Uterus (tissue), 4 donors: ENCODE measurements around the gene ARHGAP19. TPM values are rescaled to one million over a fixed set of nuclear protein-coding genes. Genes with fewer than 3 reads are reported as not detected.

Source experiments
- DNase-seq, 2 donors: peaks; one replicate each; pipeline ENCODE4 v3.0.0-alpha.2; 2019 to 2020
- H3K27ac ChIP-seq, 2 donors: fragments of 200-600 bp; sonication (generic); 1 replicate in 1 of 2; 2 replicates in 1 of 2; pipeline ENCODE4 v1.5.1; 2016 to 2018
- H3K27me3 ChIP-seq, 2 donors: fragments of 200-600 bp; sonication (generic); one replicate each; pipeline ENCODE4 v1.5.1; 2018 to 2019; ENCODE audit warnings: control low read depth in 1 of 2
- H3K36me3 ChIP-seq, 2 donors: fragments of 200-600 bp; sonication (generic); one replicate each; pipeline ENCODE4 v1.5.1; 2019; ENCODE audit warnings: control low read depth in 1 of 2
- H3K4me1 ChIP-seq, 2 donors: fragments of 200-600 bp; sonication (generic); one replicate each; pipeline ENCODE4 v1.5.1; 2018 to 2019; ENCODE audit warnings: control low read depth in 1 of 2
- H3K4me3 ChIP-seq, 2 donors: fragments of 200-600 bp; sonication (generic); 1 replicate in 1 of 2; 2 replicates in 1 of 2; pipeline ENCODE4 v1.5.1; 2018 to 2019; ENCODE audit warnings: mild to moderate bottlenecking in 1 of 2
- H3K9me3 ChIP-seq, 2 donors: fragments of 200-600 bp; sonication (generic); one replicate each; pipeline ENCODE4 v1.5.1; 2019; ENCODE audit warnings: control low read depth in 1 of 2
- POLR2A ChIP-seq, 2 donors: fragments of 450-650 bp; IDR thresholded peaks; one replicate each; pipeline ENCODE4 v1.6.1; 2016; ENCODE audit warnings: antibody characterized with exemption in 2 of 2, mild to moderate bottlenecking in 1 of 2, moderate library complexity in 1 of 2
- intact Hi-C: fragments of 100-400 bp; cut with DNase I; formaldehyde crosslinking; loops from one replicate; pipeline ENCODE4 v1.15.1; 2023; ENCODE audit warnings: low total_unique reads
- total RNA-seq, 4 donors: library from RNA; depleted of rRNA in 3 of 4; stranded (reverse); fragments of >200 nt in 3 of 4; gene quantifications; one replicate each; pipeline versions ENCODE4 v1.1.0 to v1.2.4, GENCODE V29; 2014 to 2023
- TF ChIP-seq, protein P1 (sequence below), 4 experiments: fragments of 200-600 bp in 2 of 4; fragments of 450-650 bp in 2 of 4; sonication (generic) in 2 of 4; IDR thresholded peaks; one replicate each; pipeline ENCODE4 v1.5.1; 2016 to 2019; ENCODE audit warnings: antibody characterized with exemption in 4 of 4, mild to moderate bottlenecking in 2 of 4, moderate library complexity in 1 of 4
- donor health status: DM: yes; HTN: yes; CAD: no.

Gene ARHGAP19, protein sequence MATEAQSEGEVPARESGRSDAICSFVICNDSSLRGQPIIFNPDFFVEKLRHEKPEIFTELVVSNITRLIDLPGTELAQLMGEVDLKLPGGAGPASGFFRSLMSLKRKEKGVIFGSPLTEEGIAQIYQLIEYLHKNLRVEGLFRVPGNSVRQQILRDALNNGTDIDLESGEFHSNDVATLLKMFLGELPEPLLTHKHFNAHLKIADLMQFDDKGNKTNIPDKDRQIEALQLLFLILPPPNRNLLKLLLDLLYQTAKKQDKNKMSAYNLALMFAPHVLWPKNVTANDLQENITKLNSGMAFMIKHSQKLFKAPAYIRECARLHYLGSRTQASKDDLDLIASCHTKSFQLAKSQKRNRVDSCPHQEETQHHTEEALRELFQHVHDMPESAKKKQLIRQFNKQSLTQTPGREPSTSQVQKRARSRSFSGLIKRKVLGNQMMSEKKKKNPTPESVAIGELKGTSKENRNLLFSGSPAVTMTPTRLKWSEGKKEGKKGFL
- 10 to 100 TPM in 3 of 4 donors, 1 to 10 TPM in 1; 5.3 to 25.8 (median 14.0) TPM for total RNA-seq

DNA sequence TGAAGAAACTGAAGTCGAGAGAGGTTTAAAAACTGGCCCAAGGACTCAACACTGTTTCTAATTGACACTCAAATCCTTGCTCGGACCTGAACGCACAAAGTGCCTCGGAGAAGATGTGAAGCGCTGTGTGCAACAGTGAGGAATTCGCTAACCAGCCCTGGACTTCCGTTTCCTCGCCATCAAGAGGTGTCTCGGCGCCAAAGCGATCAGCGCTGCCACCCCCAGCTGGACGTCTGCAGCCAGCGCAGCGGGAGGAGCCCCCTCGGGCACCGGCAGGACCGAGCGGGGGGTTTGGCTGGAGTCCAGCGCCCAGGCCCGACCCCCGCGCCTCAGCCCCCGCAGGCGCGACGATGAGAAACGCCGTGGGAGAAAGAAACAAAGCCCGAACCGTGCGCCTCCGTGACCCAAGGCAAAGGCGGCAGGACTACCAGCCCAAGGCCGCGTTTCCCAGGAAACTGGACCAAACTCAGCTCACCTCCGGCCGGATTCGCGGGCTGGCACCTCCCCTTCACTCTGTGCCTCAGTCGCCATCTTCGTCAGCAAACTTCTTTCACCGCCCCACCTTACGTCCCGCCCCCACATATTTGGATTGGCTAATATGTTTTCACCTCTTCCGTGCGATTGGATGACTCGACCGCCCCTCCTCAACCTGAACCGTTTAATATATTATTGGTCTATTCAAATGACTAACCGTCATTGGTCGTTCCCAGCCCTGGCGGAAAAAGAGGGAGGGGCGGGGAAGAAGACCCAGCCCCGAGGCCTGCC lies at the start of gene ARHGAP19:
Gene ARHGAP19 (minus strand): TSS at position 541 of the 765 bp plus-strand sequence. CDS start 10 bp downstream, at position 531.
- peak within 1 kb of the TSS; percentile 90 to 91 for H3K4me3 ChIP-seq
- no peaks in the 10 kb centered on the region for H3K27me3 ChIP-seq
- intact Hi-C loops, result no loop called here
- no peaks in the 10 kb centered on the region for H3K9me3 ChIP-seq
- H3K36me3 ChIP-seq, result no peaks in the 10 kb centered on the region
- TF ChIP-seq POLR2A (IDR thresholded peaks at IDR 0.05), result peak; percentile 75 to 83
- TF ChIP-seq, protein P1, sequence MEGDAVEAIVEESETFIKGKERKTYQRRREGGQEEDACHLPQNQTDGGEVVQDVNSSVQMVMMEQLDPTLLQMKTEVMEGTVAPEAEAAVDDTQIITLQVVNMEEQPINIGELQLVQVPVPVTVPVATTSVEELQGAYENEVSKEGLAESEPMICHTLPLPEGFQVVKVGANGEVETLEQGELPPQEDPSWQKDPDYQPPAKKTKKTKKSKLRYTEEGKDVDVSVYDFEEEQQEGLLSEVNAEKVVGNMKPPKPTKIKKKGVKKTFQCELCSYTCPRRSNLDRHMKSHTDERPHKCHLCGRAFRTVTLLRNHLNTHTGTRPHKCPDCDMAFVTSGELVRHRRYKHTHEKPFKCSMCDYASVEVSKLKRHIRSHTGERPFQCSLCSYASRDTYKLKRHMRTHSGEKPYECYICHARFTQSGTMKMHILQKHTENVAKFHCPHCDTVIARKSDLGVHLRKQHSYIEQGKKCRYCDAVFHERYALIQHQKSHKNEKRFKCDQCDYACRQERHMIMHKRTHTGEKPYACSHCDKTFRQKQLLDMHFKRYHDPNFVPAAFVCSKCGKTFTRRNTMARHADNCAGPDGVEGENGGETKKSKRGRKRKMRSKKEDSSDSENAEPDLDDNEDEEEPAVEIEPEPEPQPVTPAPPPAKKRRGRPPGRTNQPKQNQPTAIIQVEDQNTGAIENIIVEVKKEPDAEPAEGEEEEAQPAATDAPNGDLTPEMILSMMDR (IDR thresholded peaks at IDR 0.05), result peak in 2 of 4 experiments; percentile 12 to 42
- H3K27ac ChIP-seq, result peak within 1 kb of the TSS; percentile 96
- H3K4me1 ChIP-seq, result no peaks in the 10 kb centered on the region
- DNase-seq, result peak; percentile 93 to 98

DNA sequence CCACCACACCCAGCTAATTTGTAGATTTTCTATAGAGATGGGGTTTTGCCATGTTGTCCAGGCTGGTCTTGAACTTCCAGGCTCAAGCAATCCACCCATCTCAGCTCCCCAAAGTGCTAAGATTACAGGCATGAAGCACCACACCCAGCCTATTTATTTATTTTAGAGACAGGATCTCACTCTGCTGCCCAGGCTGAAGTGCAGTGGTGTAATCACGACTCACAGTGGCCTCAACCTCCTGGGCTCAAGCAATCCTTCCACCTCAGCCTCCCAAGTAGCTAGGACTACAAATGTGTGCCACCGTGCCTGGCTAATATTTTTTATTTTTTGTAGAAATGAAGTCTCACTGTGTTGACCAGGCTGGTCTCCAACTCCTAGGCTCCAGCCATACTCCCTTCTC lies 49.0 kb upstream of the ARHGAP19 start:
- Histone ChIP-seq H3K4me3 (no peak overlapping the region), H3K9me3 (no peaks in the 10 kb centered on the region), H3K4me1 (no peaks in the 10 kb centered on the region), H3K36me3 (no peaks in the 10 kb centered on the region), H3K27ac (no peak overlapping the region), H3K27me3 (no peaks in the 10 kb centered on the region)
- TF ChIP-seq POLR2A (IDR thresholded peaks at IDR 0.05), result no peak
- no peak for DNase-seq
- intact Hi-C loops, result no loop called here

DNA sequence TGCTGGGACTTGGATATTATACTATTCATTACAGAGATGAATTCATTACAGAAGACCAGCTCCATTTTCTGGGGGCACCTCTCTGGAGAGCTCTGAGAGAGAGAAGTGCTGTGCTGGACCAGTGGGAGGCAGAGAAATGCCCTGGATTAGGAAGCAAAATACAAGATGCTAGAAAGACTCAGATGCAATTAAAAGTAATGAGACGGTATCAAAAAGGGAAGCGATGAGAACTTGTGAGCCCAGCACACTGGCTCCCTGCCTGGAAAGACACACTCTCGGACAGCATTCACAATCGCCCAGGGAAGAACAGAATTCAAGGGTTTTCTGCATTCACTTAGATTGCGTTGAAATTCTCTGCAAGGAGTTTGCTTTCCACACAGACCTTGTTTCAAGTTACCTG lies 45.6 kb upstream of the ARHGAP19 start:
- no peak for DNase-seq
- H3K36me3 ChIP-seq, result no peaks in the 10 kb centered on the region
- H3K4me3 ChIP-seq, result no peak overlapping the region
- TF ChIP-seq, protein P1 (IDR thresholded peaks at IDR 0.05), result no peak
- TF ChIP-seq POLR2A (IDR thresholded peaks at IDR 0.05), result no peak
- no peaks in the 10 kb centered on the region for H3K4me1 ChIP-seq
- intact Hi-C loops, result no loop called here
- no peaks in the 10 kb centered on the region for H3K27me3 ChIP-seq
- H3K27ac ChIP-seq, result peak overlapping the region in 1 of 2 donors; percentile 29
- no peaks in the 10 kb centered on the region for H3K9me3 ChIP-seq

DNA sequence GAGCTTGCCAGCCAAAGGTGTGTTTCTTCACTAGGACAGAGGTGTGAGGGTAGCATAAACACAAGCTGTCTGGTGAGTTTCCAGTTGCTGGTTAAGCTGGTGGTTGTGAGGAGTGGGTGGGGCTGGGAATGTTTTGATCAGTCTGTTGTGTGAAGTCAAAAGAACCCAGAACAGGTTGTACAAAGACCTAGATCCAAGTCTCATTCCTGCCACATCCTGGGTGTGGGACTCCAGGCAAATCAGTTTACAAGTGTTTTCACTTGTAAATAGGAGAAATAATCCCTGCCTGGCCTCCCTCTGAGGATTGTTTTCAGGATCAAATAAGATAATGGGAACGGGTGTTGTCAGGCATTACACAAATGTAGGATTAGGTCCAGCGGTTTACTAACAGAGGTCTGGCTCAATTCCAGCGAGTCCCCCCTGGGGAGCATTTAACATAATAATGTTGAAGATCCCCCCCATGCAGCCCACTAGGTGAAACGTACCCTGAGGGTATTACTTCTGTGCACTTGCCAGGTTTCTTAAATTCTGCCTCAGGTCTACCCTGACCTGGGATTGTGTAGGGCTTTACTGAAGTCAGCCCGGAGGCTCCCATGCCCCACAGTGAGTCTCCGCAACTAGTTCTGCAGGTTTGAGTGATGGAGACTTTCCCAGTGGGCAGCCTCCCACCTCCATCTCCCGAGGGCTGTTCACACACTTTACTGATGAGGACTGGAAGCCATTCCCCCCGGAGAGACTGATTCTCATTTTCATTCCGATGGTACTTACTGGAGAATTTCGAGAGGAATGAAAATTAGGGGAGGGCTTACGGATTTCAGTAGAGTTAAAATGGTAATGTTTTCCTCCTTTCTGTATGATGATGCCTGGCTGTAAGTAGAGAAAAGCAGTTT lies 44.8 kb upstream of the ARHGAP19 start:
- H3K4me3 ChIP-seq, result no peak overlapping the region
- peaks cover 0 to 3% of the 10 kb centered on the region in 2 donors for H3K4me1 ChIP-seq
- intact Hi-C loops, result no loop called here
- DNase-seq, result no peak
- no peak for TF ChIP-seq POLR2A (IDR thresholded peaks at IDR 0.05)
- TF ChIP-seq, protein P1 (IDR thresholded peaks at IDR 0.05), result no peak
- peak overlapping the region; percentile 9 to 29 for H3K27ac ChIP-seq
- no peaks in the 10 kb centered on the region for H3K9me3 ChIP-seq
- no peaks in the 10 kb centered on the region for H3K27me3 ChIP-seq
- no peaks in the 10 kb centered on the region for H3K36me3 ChIP-seq

DNA sequence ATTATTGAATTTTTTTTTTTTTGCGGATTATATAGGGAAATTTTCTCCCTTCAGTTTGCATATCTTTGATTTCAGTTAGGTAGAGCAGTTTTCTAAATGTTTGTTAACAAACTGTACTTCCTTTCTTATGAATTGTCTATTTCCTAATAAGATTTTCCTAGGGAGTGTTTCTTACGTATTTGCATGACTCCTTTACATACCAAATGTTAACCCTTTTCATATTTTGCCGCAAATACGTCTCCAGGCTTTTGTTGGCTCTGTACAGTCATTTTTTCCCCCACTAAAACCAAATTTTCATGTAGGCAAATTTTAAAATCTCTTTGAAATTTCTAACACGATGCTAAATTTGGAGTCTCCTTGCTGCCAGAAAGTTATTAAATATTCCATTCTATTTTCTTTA lies 44.0 kb upstream of the ARHGAP19 start:
- peak overlapping the region in 1 of 2 donors; percentile 9 for H3K27ac ChIP-seq
- peaks cover 0 to 10% of the 10 kb centered on the region in 2 donors for H3K4me1 ChIP-seq

More for the DNA sequence above, 44.0 kb upstream of the ARHGAP19 start:
- Histone ChIP-seq H3K9me3 (no peaks in the 10 kb centered on the region), H3K27me3 (no peaks in the 10 kb centered on the region), H3K4me3 (no peak overlapping the region), H3K36me3 (no peaks in the 10 kb centered on the region)
- intact Hi-C loops, result no loop called here
- no peak for DNase-seq
- TF ChIP-seq, protein P1 (IDR thresholded peaks at IDR 0.05), result no peak
- TF ChIP-seq POLR2A (IDR thresholded peaks at IDR 0.05), result no peak
